ENCODE measurements around the gene ULK3. TPM values are rescaled to one million over a fixed set of nuclear protein-coding genes. Genes with fewer than 3 reads are reported as not detected.

ULK3 gene
- total RNA-seq, 1 experiment from 2014 or later, result 38.9 TPM

GRCh38 chr15:74833376-74834107 lies 9.4 kb downstream of the ULK3 start:
- Mint-ChIP-seq H3K4me3 (no peak overlapping the region), H3K27ac (no peak overlapping the region), H3K36me3 (no peaks in the 10 kb centered on the region; the same call in 1 of the 2 replicates), H3K9me3 (no peaks in the 10 kb centered on the region), H3K27me3 (ENCODE audit: low read depth) (peaks cover 5% of the 10 kb centered on the region), H3K4me1 (peaks cover 6% of the 10 kb centered on the region)
- no peak for TF ChIP-seq ZNF423 (CRISPR knock-in tag; IDR thresholded peaks at IDR 0.05)
- TF ChIP-seq PRRX2 (CRISPR knock-in tag; IDR thresholded peaks at IDR 0.05), result no peak
- TF ChIP-seq PREB (CRISPR knock-in tag; IDR thresholded peaks at IDR 0.05; ENCODE audit: borderline replicate concordance), result no peak
- no peak for TF ChIP-seq ATF1 (CRISPR knock-in tag; IDR thresholded peaks at IDR 0.05)
- TF ChIP-seq MXD4 (CRISPR knock-in tag; IDR thresholded peaks at IDR 0.05; ENCODE audit: borderline replicate concordance), result no peak
- TF ChIP-seq RELA (CRISPR knock-in tag; IDR thresholded peaks at IDR 0.05; ENCODE audit: borderline replicate concordance), result no peak
- TF ChIP-seq CDX4 (CRISPR knock-in tag; IDR thresholded peaks at IDR 0.05; ENCODE audit: borderline replicate concordance), result no peak
- no peak for TF ChIP-seq GABPB1 (CRISPR knock-in tag; IDR thresholded peaks at IDR 0.05)
- no peak for TF ChIP-seq NFE2L1 (CRISPR knock-in tag; IDR thresholded peaks at IDR 0.05)
- no peak for TF ChIP-seq SMAD3 (CRISPR knock-in tag; IDR thresholded peaks at IDR 0.05; ENCODE audit: borderline replicate concordance)
- no peak for TF ChIP-seq ZSCAN18 (CRISPR knock-in tag; IDR thresholded peaks at IDR 0.05)
- TF ChIP-seq FOXJ3 (CRISPR knock-in tag; IDR thresholded peaks at IDR 0.05; ENCODE audit: borderline replicate concordance), result no peak
- no peak for TF ChIP-seq JAZF1 (CRISPR knock-in tag; IDR thresholded peaks at IDR 0.05)
- no peak for TF ChIP-seq ZBTB43 (CRISPR knock-in tag; IDR thresholded peaks at IDR 0.05)
- ATAC-seq (no peak), DNase-seq (ENCODE audit: low spot score) (no peak)
- CTCF ChIA-PET, result interaction anchor here (0.9 to 1.5 kb wide), 7 partner anchors 24 to 68 kb away, joined by 3 to 6 read pairs (median 3); partner anchors contain the start of gene CSK
- POLR2A ChIA-PET, result no interaction called here

- Mint-ChIP-seq H3K27ac (no peak overlapping the region), H3K27me3 (ENCODE audit: low read depth) (peaks cover 12% of the 10 kb centered on the region), H3K9me3 (no peaks in the 10 kb centered on the region), H3K36me3 (no peaks in the 10 kb centered on the region; the same call in 1 of the 2 replicates), H3K4me3 (no peak overlapping the region), H3K4me1 (peaks cover 6% of the 10 kb centered on the region)
- POLR2A ChIA-PET, result no interaction called here
- ATAC-seq, result no peak
- no peak for DNase-seq (ENCODE audit: low spot score)
- CTCF ChIA-PET, result interaction anchor here (0.9 to 1.5 kb wide), 6 partner anchors 45 to 69 kb away, joined by 3 to 6 read pairs (median 3); partner anchors contain the start of gene CSK
- TF ChIP-seq ZNF396 (CRISPR knock-in tag; IDR thresholded peaks at IDR 0.05; ENCODE audit: borderline replicate concordance) (no peak), ERG (CRISPR knock-in tag; IDR thresholded peaks at IDR 0.05) (no peak), ZNF512 (CRISPR knock-in tag; IDR thresholded peaks at IDR 0.05; ENCODE audit: borderline replicate concordance) (no peak), EMX1 (CRISPR knock-in tag; IDR thresholded peaks at IDR 0.05) (no peak), PRRX2 (CRISPR knock-in tag; IDR thresholded peaks at IDR 0.05) (no peak), ZNF532 (CRISPR knock-in tag; IDR thresholded peaks at IDR 0.05; ENCODE audit: borderline replicate concordance) (no peak)
Observed at GRCh38 chr15:74832826-74833225, 10.1 kb downstream of the ULK3 start.

Data from WTC11 (cell line).